ENCODE results near the gene TNS3. TPM values are rescaled to one million over a fixed set of nuclear protein-coding genes. Genes with fewer than 3 reads are reported as not detected.

Gene TNS3
- total RNA-seq, 1 donor from 2014 or later, result 6.1 TPM

GRCh38 chr7:47583739-47584535 is 2.0 kb upstream of the TNS3 start:
- FAIRE-seq, result no peak
- DNase-seq (ENCODE audit: low spot score in 2 of 2), result no peak

GRCh38 chr7:47582764-47583738 is 1.1 kb upstream of the TNS3 start:
- no peak for DNase-seq (ENCODE audit: low spot score in 2 of 2)
- FAIRE-seq, result no peak

DNA sequence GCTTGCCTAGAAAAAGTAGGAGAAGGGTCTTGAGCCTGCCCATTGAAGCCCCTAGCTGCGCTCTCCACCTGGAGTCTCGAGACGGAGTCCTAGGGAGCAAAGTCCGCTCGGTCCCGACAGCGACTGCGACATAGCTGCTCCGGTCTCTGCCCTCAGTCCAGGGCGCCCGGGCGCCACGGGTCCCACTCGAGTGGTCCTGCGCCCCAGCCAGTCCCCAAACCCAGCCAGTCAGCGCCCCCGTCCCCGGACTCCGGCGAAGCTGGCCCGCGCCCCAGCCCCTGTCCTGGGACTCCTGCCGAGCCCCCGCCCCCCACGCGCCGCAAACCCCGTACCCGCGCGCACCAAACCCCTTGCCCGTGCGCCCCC is 490 bp downstream of the TNS3 start:
- FAIRE-seq, result no peak
- no peak for DNase-seq (ENCODE audit: low spot score in 2 of 2)

GRCh38 chr7:47580811-47581331 is 1.0 kb downstream of the TNS3 start:
- FAIRE-seq, result no peak
- no peak for DNase-seq (ENCODE audit: low spot score in 2 of 2)

DNA sequence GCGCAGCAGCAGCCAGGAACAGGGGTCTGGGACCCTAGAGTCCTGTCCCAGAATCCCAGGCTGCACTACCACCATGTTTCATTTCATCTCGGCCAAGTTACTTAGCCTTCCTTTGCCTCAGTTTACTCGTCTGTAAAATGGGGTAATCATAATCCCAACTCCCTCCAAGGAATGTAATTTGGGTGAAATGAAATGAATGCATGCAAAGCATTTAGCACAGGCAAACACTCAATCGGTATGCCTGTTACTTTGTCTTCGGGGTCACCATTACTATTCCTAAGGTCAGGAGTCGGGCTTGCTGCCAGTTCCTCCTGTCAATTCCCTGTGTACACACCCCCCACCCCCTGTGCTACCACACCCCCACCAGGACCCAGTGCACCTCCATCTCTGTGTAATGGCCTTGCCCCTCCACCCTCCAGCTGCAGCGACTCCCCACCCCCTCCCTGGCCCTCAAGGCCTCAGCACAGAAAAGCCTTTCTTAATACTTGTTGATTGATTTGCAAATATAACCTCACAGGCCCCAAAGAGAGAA is 1.7 kb downstream of the TNS3 start:
- DNase-seq (ENCODE audit: low spot score in 2 of 2) (no peak), FAIRE-seq (no peak)

DNA sequence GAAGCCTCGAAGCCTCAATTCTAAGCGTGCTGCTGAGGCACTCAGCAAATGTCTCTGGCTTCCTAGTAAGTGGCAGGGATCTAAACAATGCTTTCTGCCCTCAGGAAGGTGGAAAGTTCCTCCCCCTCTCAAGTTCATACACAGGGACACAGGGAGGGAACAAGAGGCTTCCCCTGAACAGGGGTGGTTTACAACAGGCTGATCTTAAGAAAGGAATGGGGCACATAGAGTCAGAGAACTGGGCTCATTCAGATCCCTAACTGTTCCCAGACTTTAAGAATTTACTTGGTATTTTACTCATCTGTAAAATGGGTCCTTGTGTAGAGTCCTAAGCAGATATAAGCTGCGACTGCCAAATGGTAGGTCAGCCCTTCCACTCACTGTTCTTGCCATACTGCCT is 2.5 kb downstream of the TNS3 start:
- FAIRE-seq (no peak), DNase-seq (ENCODE audit: low spot score in 2 of 2) (no peak)

DNA sequence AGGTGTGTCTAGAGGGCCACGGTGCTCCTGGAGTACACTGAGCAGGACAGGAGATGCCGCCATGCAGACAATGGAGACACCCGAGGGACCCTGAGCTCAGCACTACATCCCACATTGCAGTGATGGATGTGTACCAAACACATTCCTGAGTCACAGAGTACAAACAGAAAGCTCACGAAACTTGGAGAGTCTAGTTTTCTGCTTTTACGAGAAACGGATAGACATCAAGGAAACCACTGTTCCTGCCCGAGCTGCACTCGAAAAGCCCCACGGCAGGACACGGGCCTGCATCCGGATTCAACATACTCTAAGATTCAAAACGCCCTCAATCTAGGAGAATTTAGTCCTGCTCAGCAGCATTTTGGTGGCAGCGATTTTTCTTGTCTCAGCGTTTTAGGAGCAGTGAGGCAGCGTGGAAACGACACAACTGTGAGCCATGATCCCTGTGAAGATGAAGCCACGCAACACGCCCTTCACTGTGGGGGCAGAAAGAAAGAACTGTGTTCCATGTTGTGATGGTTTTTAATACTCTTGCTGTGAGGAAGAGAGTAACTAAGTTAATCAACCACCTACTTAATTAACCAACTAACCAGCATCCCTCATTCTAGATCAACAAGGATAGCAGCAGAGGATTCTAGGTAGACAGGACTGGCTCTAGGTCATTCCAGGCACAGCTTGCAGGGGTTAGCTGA is 3.2 kb downstream of the TNS3 start:
- FAIRE-seq (no peak), DNase-seq (ENCODE audit: low spot score in 2 of 2) (no peak)

- FAIRE-seq, result no peak
These were observed 4.5 kb downstream of the TNS3 start for GRCh38 chr7:47577321-47577919.

GRCh38 chr7:47576866-47577306 is 5.0 kb downstream of the TNS3 start:
- FAIRE-seq (no peak), DNase-seq (ENCODE audit: low spot score in 2 of 2) (no peak)

More at GRCh38 chr7:47577321-47577919, 4.5 kb downstream of the TNS3 start:
- no peak for DNase-seq (ENCODE audit: low spot score in 2 of 2)

GRCh38 chr7:47576031-47576865 is 5.7 kb downstream of the TNS3 start:
- FAIRE-seq (no peak), DNase-seq (ENCODE audit: low spot score in 2 of 2) (no peak)

GRCh38 chr7:47574482-47575329 is 7.2 kb downstream of the TNS3 start:
- FAIRE-seq (no peak), DNase-seq (ENCODE audit: low spot score in 2 of 2) (no peak)

- no peak for DNase-seq (ENCODE audit: low spot score in 2 of 2)
- no peak for FAIRE-seq
These were observed 8.0 kb downstream of the TNS3 start for GRCh38 chr7:47573758-47574481.

DNA sequence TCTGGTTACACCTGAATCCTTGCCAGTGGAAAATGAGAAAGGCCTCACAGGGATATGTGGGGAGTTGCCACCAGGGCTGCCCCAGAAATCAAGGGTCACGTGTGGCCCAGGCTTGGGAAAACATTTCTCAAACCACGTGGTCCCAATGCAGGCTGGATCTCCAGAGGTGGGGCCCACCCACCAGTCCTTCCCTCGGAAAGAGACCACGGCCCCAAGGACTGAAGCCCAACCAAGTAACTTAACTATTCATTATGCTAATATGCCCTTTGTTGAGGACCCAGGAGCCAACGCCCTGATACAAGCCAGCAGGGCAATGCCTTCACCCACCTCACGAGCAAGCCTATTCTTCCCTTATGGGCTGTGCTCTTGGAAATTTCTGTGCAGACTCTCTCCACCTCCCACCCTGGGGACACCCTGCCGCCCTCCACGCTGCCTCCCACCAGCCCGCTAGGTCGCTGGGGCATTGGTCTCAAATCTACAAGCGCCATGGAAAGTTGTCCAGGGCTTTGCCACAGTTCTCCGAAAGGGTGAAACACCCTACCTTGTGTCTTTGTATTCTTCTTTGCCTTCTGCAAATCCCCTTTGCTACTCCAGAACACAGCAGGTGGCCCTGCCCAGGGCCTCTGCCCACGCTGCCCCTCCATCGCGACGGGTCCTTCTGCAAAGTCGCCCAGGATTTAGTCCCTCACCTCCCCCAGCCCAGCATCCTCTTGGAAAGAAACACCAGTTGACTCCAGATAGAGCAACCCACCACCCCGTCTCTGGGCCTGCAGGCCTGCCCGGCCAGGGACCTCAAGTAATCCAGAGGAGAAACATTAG is 8.8 kb downstream of the TNS3 start:
- DNase-seq (ENCODE audit: low spot score in 2 of 2) (no peak), FAIRE-seq (no peak)

- FAIRE-seq (no peak), DNase-seq (ENCODE audit: low spot score in 2 of 2) (no peak)
These were observed 9.8 kb downstream of the TNS3 start for GRCh38 chr7:47572094-47572445.

- no peak for DNase-seq (ENCODE audit: low spot score in 2 of 2)
- FAIRE-seq, result no peak
These were observed 10.4 kb downstream of the TNS3 start for GRCh38 chr7:47571331-47572093.

GRCh38 chr7:47570649-47571050 is 11.3 kb downstream of the TNS3 start:
- FAIRE-seq (no peak), DNase-seq (ENCODE audit: low spot score in 2 of 2) (no peak)
